ENCODE results near the gene SPAG5.
"Not testable (repeated sequence)": the region's sequence is repeated elsewhere in the genome, so short reads cannot be mapped to it uniquely, and the experiment has no call there.

Gene SPAG5

GRCh38 chr17:28598799-28599310 is at the start of gene SPAG5:
Gene SPAG5, minus strand, starts transcription at chr17:28599025. Its CDS starts 79 bp downstream, at chr17:28598946.
- peak; percentile 91 to 93 for DNase-seq

DNA sequence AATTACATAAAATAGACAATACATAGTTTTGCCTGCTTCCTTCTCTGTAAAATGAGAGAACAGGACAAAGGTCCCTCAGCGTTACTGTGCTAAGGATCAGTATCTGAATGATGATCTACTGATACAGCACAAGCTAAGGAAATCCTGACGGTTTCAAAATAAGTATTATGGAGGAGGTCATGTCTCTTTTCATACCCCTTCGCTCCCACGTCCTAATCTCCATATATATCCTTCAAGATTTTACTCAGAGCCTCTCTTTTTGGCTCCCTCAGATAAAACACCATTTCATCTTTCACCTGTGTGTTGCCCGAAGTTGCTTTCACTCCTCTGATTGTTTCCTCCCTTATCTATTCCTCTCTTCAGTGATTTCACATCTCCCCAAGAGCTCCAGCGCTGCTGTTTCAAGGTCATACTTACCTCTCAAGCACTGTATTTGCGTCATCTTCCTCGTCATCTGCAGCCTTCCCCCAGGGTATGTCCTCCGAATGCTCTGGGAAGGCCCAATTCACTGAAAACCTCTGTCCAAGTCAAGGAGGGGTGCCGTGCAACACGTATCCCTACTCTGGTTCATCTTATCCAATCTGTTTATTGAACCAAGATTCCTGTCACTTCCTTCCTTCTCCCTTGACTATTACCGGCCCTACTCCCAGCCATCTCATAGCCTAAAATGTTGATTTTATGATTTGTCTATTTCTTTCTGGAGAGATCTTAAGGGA is 47.4 kb upstream of the SPAG5 start:
- DNase-seq = no peak

GRCh38 chr17:28645576-28645939 is 46.7 kb upstream of the SPAG5 start:
- peak; percentile 5 to 18 for DNase-seq

- DNase-seq = peak; percentile 91 to 93
Observed at GRCh38 chr17:28644787-28645575, 46.2 kb upstream of the SPAG5 start, which contains the start of gene BLTP2. Gene BLTP2, minus strand, starts transcription at chr17:28645158. Its CDS starts 102 bp downstream, at chr17:28645056.

- peak; percentile 12 to 16 for DNase-seq
Observed at GRCh38 chr17:28643983-28644786, 45.4 kb upstream of the SPAG5 start.

- DNase-seq = no peak
Observed at GRCh38 chr17:28641579-28641978, 42.8 kb upstream of the SPAG5 start.

- no peak for DNase-seq
Observed at GRCh38 chr17:28635506-28635905, 36.7 kb upstream of the SPAG5 start.

DNA sequence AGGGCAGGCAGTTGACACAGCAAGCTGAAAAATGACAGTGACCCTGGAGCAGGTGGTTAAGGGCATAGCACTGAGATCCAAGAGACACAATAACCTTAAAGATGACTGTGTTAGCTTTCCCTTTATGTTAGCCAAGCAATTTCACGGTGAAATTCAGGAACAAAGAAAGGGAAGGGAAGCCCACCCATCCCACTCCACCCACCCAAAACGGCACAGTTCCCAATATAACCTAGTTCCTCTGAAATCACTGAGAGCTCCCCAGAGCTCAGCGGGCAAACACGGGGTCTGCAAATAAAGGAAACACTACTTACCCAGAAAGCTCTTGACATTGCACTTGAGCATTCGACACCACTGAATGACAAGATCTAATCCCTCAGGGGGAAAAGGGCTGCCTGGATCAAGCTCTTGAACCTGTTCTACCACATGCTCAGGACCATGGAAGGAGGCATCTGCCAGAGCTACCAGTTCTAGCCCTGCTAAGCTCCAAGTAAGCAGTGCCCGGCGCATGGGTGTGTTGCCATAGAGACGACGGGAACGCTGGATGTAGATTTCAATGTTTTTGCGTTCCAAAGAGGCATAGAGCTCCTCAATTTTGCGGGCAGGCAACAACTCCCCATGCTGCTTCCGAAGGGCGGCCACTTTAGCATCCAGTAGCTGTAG is 35.5 kb upstream of the SPAG5 start:
- no peak for DNase-seq

- DNase-seq = no peak
Observed at GRCh38 chr17:28626818-28627217, 28.0 kb upstream of the SPAG5 start.

DNA sequence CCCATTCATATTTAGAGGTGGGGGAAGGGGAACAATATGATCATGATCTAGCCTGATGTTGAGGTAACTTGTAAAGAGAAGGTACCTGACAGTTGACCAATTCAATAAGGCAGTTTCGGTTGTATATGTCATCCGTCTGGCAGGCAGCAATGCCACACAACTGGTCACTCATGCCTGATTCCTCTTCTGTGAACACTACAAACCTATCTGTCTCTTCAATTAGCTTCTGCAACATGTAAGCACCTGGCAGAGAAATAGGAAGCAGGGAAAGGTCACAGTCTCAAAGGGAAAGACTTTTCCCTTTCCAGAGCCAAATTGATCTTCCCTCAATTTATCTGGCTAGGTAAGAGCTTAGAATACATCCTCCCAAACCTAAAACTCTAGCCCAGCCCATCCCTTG is 25.3 kb upstream of the SPAG5 start:
- DNase-seq = no peak

GRCh38 chr17:28623696-28624095 is 24.9 kb upstream of the SPAG5 start:
- no peak for DNase-seq

GRCh38 chr17:28622186-28622585 is 23.4 kb upstream of the SPAG5 start:
- no peak for DNase-seq

- no peak for DNase-seq
Observed at GRCh38 chr17:28620010-28620409, 21.2 kb upstream of the SPAG5 start.

GRCh38 chr17:28618464-28618863 is 19.6 kb upstream of the SPAG5 start:
- no peak for DNase-seq

GRCh38 chr17:28616281-28616680 is 17.5 kb upstream of the SPAG5 start:
- no peak for DNase-seq

DNA sequence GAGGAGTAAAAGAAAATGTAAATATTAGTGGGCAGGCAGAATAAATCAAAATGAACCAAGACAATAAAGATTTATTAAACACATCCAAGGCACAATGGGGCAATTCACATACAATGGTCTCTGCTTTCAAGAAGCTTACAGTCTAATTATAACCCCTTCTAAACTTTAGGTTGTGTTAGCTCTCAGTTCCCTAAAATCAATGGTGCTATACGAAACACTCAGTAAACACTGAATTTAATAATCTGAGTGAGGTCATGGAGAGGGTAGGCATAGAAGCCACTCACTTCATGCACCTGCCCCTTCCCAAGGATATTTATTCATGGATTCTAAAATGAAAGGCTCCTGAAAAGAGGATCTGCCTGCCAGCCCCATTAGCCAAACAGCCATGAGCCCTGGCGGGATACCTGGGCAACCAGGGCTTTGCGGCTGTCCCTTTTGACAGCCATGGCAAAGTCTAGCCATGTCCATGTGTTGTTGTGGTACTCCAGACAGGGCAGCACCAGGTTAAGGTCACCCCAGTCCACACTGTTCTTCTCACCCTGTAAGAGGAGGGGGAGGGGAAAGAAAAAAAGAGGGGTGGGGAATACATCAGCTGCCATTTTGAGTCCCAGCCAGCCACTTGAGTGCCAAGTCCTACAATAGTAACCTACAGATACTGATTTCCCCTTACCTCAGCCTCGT is 16.6 kb upstream of the SPAG5 start:
- DNase-seq = no peak

DNA sequence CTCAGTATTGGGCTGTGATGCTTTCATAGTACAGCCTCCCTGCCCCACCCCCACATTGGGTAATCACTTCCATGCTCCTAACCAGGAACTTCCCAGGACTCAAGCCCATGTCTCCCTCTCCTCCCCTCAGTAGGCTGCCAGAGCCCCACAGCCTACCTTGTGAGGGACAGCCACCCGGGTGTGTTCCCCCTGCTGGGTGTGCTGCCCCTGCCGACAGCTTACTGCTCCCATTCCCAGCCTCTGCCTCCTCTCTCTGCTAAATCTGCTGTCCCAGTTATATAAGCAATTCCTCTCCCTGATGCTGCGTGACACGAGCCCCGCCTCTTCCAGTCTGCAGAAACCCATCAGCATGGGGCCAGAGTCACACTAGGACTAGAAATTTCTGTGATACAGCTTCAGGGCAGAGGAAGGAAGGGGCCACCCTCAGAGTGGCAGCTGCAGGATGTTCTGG is 15.1 kb upstream of the SPAG5 start, which contains the start of gene RSKR:
Gene RSKR (minus strand): TSS at position 255 of the 451 bp plus-strand sequence. CDS start 24 bp downstream, at position 231.
- no peak for DNase-seq

- no peak for DNase-seq
Observed at GRCh38 chr17:28612936-28613872, 14.4 kb upstream of the SPAG5 start.

DNA sequence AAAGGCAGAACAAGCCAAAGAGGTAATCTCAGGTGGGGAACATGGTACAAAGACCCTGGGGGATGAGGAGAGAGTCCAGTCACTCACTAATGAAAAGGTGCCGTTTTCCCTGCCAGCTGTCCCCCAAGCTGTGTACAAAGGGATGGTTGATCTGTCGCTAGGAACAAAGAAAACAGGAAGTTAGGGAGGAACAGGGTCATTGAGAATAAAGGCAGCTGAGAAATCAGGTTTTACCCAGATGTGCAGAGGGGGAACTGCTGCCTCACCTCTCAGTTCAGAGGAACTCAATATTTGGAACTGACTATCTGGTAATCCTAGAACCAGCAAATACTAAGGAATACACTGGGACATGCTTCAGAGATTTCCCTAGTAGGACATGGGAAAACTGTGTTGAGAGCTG is 13.7 kb upstream of the SPAG5 start:
- DNase-seq = no peak

GRCh38 chr17:28610376-28610775 is 11.6 kb upstream of the SPAG5 start:
- no peak for DNase-seq

GRCh38 chr17:28604031-28604430 is 5.2 kb upstream of the SPAG5 start:
- DNase-seq = not testable (repeated sequence)
